Measurements from ENCODE around the gene FRAS1. TPM values are rescaled to one million over a fixed set of nuclear protein-coding genes. Genes with fewer than 3 reads are reported as not detected.

Gene FRAS1
- total RNA-seq, 3 donors from 2014 or later: 4.9 to 7.5 (median 6.6) TPM

DNA sequence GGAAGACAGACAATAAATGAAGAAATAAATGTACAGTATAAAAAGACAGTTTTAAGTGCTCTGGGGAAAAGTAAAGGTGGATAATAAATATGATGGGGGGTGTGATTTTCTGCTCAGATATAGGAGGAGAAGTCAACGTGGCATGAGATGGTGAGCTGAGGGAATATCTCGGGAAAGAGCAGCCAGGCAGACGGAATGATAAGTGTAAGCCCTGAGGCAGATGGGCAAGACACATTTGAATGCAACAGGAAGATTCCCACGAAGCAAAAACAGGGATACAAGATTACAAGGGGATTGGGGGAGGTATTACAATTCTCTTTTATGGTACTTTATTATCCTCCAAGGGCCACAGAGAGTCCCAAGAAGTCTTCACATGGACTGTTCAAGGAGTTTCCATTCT, 505.6 kb downstream of the FRAS1 start:
- TF ChIP-seq, protein P1, sequence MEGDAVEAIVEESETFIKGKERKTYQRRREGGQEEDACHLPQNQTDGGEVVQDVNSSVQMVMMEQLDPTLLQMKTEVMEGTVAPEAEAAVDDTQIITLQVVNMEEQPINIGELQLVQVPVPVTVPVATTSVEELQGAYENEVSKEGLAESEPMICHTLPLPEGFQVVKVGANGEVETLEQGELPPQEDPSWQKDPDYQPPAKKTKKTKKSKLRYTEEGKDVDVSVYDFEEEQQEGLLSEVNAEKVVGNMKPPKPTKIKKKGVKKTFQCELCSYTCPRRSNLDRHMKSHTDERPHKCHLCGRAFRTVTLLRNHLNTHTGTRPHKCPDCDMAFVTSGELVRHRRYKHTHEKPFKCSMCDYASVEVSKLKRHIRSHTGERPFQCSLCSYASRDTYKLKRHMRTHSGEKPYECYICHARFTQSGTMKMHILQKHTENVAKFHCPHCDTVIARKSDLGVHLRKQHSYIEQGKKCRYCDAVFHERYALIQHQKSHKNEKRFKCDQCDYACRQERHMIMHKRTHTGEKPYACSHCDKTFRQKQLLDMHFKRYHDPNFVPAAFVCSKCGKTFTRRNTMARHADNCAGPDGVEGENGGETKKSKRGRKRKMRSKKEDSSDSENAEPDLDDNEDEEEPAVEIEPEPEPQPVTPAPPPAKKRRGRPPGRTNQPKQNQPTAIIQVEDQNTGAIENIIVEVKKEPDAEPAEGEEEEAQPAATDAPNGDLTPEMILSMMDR (IDR thresholded peaks at IDR 0.05): no peak
- TF ChIP-seq POLR2AphosphoS5 (IDR thresholded peaks at IDR 0.05) (no peak), POLR2A (IDR thresholded peaks at IDR 0.05) (no peak)
- Histone ChIP-seq H3K9me3 (no peaks in the 10 kb centered on the region), H3K4me1 (peaks cover 0 to 5% of the 10 kb centered on the region in 2 donors), H3K27ac (no peak overlapping the region), H3K36me3 (no peaks in the 10 kb centered on the region), H3K4me3 (no peak overlapping the region), H3K27me3 (no peaks in the 10 kb centered on the region)
- intact Hi-C loops (cut with DNase I; ENCODE audit: low total_unique reads): no loop called here
- DNase-seq (ENCODE audit: low spot score in 2 of 2): no peak

DNA sequence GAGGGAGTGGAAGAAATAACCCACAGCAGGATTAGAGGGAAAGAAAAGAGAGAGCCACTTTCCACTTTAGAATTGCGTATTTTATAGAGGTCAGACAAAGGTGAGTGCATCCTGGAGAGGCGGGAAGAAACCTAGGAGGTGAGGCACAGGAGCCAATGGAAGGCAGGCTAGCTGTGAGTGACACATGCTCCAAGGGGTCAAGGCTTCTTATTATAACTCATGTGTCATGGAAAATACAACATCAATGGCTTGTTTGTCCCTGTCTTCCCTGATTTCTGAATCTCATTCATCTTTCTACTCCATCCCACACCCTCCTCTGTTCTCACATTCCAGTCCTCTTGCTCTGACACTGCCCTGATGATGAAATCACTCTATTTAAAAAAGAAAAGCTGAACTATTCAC, 508.8 kb downstream of the FRAS1 start:
- peak overlapping the region in 1 of 2 donors; percentile 66 for H3K27ac ChIP-seq
- intact Hi-C loops (cut with DNase I; ENCODE audit: low total_unique reads): loop anchor here (2.0 kb wide), 1 partner anchor 71 kb away; no protein-coding TSS in a partner anchor
- H3K27me3 ChIP-seq: no peaks in the 10 kb centered on the region
- no peak for TF ChIP-seq POLR2AphosphoS5 (IDR thresholded peaks at IDR 0.05)
- H3K4me3 ChIP-seq: no peak overlapping the region
- H3K36me3 ChIP-seq: no peaks in the 10 kb centered on the region
- DNase-seq (ENCODE audit: low spot score in 2 of 2): no peak
- H3K9me3 ChIP-seq: no peaks in the 10 kb centered on the region
- H3K4me1 ChIP-seq: peaks cover 0 to 3% of the 10 kb centered on the region in 2 donors

DNA sequence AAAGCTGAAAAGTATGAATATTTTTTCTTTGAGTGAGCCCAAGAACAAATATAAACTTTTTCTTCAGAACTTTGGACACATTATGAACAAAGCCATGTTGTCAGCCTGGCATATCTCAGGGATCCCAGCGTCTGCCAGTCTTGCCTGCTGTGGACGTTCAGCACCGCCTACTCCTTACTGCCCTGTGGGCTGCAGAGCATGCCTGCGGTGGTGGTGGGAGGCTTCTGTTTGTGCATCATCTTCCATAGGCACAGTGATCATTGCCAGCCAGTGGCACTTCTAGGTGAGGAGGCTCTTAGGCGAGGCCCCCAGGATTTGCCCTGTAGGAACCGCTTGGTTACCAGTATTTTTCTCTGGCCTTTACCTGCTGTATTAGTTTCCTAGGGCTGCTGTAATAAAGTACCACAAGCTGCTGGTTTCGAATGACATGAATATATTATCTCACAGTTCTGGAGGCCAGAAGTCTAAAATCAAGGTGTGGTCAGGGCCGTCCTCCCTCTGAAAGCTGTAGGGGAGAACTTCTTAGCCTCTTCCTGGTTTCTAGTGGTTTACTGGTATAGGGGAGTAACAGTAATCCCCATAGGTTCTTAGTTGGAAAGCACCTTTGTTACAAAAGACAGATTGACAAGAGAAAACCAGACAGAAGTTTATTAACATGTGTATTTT, 509.8 kb downstream of the FRAS1 start:
- H3K36me3 ChIP-seq: no peaks in the 10 kb centered on the region
- TF ChIP-seq, protein P1 (IDR thresholded peaks at IDR 0.05): no peak
- TF ChIP-seq POLR2AphosphoS5 (IDR thresholded peaks at IDR 0.05) (no peak), POLR2A (IDR thresholded peaks at IDR 0.05) (no peak)
- no peaks in the 10 kb centered on the region for H3K27me3 ChIP-seq
- intact Hi-C loops (cut with DNase I; ENCODE audit: low total_unique reads): no loop called here
- peak overlapping the region in 1 of 2 donors; percentile 76 for H3K27ac ChIP-seq
- H3K4me3 ChIP-seq: no peak overlapping the region
- no peaks in the 10 kb centered on the region for H3K4me1 ChIP-seq
- DNase-seq (ENCODE audit: low spot score in 2 of 2): peak in 1 of 2 donors; percentile 26
- H3K9me3 ChIP-seq: no peaks in the 10 kb centered on the region

DNA sequence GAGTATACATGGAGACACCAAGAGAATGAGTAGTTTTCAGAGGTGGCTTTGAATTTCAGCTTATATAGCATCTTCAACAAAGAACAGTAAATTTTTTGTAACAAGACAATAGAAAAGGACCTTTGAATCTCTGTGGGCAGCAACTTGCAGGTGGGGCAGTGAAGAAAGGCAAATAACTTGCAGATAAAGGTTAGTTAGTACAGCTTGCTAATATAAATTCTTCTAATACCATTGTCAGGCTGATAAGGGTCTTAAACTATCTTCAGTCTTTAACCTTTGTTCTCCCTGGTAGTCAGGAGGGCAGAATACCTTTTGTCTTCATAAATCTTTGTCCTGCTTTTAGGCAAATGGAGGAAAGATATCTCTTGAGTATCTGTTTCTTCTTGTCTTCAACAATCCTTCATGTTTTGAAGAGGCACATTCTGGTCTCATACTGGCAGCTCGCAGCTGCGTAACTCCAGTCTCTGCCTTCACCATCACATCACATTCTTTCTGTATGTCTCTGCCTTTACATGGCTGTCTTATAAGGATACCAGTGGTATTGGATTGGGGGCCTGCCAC, 510.5 kb downstream of the FRAS1 start:
- TF ChIP-seq POLR2A (IDR thresholded peaks at IDR 0.05) (no peak), POLR2AphosphoS5 (IDR thresholded peaks at IDR 0.05) (no peak)
- TF ChIP-seq, protein P1 (IDR thresholded peaks at IDR 0.05): no peak
- DNase-seq (ENCODE audit: low spot score in 2 of 2): no peak
- no peaks in the 10 kb centered on the region for H3K9me3 ChIP-seq
- H3K4me1 ChIP-seq: no peaks in the 10 kb centered on the region
- H3K36me3 ChIP-seq: no peaks in the 10 kb centered on the region
- no peaks in the 10 kb centered on the region for H3K27me3 ChIP-seq
- intact Hi-C loops (cut with DNase I; ENCODE audit: low total_unique reads): no loop called here
- peak overlapping the region in 1 of 2 donors; percentile 76 for H3K27ac ChIP-seq
- H3K4me3 ChIP-seq: no peak overlapping the region

- DNase-seq (ENCODE audit: low spot score in 2 of 2): no peak
Measured at GRCh38 chr4:78568640-78569305, 511.6 kb downstream of the FRAS1 start.

More at GRCh38 chr4:78568640-78569305, 511.6 kb downstream of the FRAS1 start:
- Histone ChIP-seq H3K36me3 (no peaks in the 10 kb centered on the region), H3K27me3 (no peaks in the 10 kb centered on the region), H3K9me3 (no peaks in the 10 kb centered on the region), H3K27ac (peak overlapping the region; percentile 41 to 79), H3K4me3 (no peak overlapping the region), H3K4me1 (no peaks in the 10 kb centered on the region)
- intact Hi-C loops (cut with DNase I; ENCODE audit: low total_unique reads): no loop called here
- TF ChIP-seq POLR2AphosphoS5 (IDR thresholded peaks at IDR 0.05) (no peak), POLR2A (IDR thresholded peaks at IDR 0.05) (no peak)
- TF ChIP-seq, protein P1 (IDR thresholded peaks at IDR 0.05): no peak

Data from breast epithelium (tissue), 4 donors.